ENCODE results near the gene TPPP.

DNA sequence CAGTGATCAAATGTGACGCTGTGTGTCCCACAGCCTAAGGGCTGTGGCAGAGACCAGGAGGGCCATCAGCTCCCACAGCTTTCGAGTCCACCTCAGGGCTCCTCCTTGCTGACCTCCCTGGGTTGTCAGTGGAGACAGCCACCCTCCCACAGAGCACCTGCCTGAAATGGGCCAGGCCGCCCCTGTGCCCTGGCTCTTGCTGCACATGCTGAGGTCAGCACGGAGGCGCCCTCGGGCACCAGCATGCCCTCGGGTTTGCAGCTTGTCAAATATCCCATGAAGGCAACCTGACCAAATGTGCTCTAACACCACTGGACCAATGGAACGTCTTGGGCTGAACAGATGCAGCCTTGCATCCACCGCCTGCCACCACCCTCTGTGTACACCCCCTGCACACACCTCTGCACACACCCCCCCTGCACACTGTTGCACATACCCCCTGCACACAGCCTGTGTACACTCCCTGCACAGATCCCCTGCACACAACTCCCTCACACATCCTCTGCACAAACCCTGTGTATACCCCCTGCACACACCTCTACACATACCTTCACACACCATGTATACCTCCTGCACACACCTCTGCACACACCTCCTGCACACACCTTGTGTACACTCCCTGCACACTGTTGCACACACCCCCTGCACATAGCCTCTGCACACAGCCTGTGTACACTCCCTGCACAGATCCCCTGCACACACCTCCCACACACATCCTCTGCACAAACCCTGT lies 83.0 kb downstream of the TPPP start:
- TF ChIP-seq, protein P1, sequence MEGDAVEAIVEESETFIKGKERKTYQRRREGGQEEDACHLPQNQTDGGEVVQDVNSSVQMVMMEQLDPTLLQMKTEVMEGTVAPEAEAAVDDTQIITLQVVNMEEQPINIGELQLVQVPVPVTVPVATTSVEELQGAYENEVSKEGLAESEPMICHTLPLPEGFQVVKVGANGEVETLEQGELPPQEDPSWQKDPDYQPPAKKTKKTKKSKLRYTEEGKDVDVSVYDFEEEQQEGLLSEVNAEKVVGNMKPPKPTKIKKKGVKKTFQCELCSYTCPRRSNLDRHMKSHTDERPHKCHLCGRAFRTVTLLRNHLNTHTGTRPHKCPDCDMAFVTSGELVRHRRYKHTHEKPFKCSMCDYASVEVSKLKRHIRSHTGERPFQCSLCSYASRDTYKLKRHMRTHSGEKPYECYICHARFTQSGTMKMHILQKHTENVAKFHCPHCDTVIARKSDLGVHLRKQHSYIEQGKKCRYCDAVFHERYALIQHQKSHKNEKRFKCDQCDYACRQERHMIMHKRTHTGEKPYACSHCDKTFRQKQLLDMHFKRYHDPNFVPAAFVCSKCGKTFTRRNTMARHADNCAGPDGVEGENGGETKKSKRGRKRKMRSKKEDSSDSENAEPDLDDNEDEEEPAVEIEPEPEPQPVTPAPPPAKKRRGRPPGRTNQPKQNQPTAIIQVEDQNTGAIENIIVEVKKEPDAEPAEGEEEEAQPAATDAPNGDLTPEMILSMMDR (IDR thresholded peaks at IDR 0.05): no peak
- TF ChIP-seq POLR2A (IDR thresholded peaks at IDR 0.05): no peak
